ENCODE data around the gene RYR1. TPM values are rescaled to one million over a fixed set of nuclear protein-coding genes. Genes with fewer than 3 reads are reported as not detected.

The RYR1 gene
- total RNA-seq, 2 experiments from 2014 or later: 0.20 to 1.2 TPM

DNA sequence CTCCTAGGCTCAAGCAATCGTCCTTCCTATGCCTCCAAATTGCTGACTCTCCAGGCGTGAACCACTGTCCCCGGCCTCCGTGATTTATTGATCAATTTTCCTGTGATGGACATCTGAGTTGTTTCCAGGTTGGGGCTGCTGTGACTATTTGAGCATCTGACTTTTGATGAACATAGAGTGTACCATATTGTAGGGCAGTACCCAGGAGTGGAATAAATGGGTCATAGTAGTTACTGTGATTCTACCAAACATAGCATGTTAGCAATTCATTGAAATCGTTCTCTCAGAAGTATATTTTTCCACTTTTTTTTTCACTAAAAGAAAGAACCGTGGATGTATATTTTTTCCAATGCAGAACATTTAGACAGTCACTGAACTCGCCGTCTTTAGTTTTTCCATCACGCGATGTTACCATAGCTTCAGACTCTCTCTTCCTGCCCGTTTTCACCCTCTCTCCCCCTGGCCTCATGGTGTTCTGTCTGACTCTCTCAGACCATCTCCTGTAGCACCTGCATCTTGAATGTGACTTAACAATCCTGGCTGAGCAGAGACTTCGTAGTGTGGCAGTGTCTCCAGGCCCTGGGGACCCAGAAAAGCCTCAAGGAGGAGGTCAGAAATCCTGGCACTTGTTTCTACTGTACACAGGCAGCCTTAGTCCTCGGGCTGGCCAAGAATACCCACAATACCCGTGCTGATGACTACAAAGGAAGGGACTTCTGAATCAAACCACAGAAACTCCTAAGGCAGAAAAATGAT lies 4.3 kb upstream of the RYR1 start:
- H3K9me3 ChIP-seq (ENCODE audit: control insufficient read depth in 1 of 2, insufficient read depth in 1 of 2, low read length in 2 of 2): no peaks in the 10 kb centered on the region
- Mint-ChIP-seq H3K4me3 (no peak overlapping the region), H3K4me1 (ENCODE audit: low read depth) (peaks cover 30% of the 10 kb centered on the region), H3K36me3 (ENCODE audit: low read depth) (no peaks in the 10 kb centered on the region), H3K27me3 (peaks cover 12% of the 10 kb centered on the region), H3K9me3 (no peaks in the 10 kb centered on the region), H3K27ac (no peak overlapping the region)
- TF ChIP-seq, protein P1, sequence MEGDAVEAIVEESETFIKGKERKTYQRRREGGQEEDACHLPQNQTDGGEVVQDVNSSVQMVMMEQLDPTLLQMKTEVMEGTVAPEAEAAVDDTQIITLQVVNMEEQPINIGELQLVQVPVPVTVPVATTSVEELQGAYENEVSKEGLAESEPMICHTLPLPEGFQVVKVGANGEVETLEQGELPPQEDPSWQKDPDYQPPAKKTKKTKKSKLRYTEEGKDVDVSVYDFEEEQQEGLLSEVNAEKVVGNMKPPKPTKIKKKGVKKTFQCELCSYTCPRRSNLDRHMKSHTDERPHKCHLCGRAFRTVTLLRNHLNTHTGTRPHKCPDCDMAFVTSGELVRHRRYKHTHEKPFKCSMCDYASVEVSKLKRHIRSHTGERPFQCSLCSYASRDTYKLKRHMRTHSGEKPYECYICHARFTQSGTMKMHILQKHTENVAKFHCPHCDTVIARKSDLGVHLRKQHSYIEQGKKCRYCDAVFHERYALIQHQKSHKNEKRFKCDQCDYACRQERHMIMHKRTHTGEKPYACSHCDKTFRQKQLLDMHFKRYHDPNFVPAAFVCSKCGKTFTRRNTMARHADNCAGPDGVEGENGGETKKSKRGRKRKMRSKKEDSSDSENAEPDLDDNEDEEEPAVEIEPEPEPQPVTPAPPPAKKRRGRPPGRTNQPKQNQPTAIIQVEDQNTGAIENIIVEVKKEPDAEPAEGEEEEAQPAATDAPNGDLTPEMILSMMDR (IDR thresholded peaks at IDR 0.05): no peak
- ChIA-PET CTCF (no interaction called here), POLR2A (no interaction called here)
- H3K4me1 ChIP-seq (ENCODE audit: insufficient read depth, low read length): peaks cover 38% of the 10 kb centered on the region
- peaks cover 4 to 7% of the 10 kb centered on the region in 2 experiments for H3K27me3 ChIP-seq (ENCODE audit: control insufficient read depth in 1 of 2, insufficient read depth in 2 of 2, low read length in 2 of 2)
- no peak overlapping the region for H3K4me3 ChIP-seq (ENCODE audit: low read length)
- no peak overlapping the region for H3K27ac ChIP-seq (ENCODE audit: low read depth in 1 of 2, low read length in 2 of 2)
- DNase-seq: no peak
- H3K36me3 ChIP-seq (ENCODE audit: insufficient read depth, low read length): no peaks in the 10 kb centered on the region
- no peak for ATAC-seq (ENCODE audit: poor library complexity)
- intact Hi-C loops (cut with DNase I, micrococcal nuclease): no loop called here

DNA sequence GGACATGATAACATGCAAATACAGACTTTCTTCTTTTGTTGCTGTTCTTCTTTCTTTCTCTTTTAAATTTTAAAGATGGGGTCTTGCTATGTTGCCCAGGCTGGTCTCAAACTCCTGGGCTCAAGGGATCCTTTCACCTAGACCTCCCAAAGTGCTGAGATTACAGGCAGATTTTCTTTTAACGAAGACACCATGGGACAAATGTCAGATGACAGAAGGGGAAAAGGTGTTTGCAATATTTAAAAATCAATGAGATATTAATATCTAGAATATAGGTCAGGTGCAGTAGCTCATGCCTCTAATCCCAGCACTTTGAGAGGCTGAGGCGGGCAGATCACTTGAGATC lies 3.7 kb upstream of the RYR1 start:
- ATAC-seq (ENCODE audit: poor library complexity) (no peak), DNase-seq (no peak)
- intact Hi-C loops (cut with DNase I, micrococcal nuclease): no loop called here
- Histone ChIP-seq H3K27ac (ENCODE audit: low read depth in 1 of 2, low read length in 2 of 2) (no peak overlapping the region), H3K36me3 (ENCODE audit: insufficient read depth, low read length) (no peaks in the 10 kb centered on the region), H3K27me3 (ENCODE audit: control insufficient read depth in 1 of 2, insufficient read depth in 2 of 2, low read length in 2 of 2) (peaks cover 9 to 12% of the 10 kb centered on the region in 2 experiments), H3K9me3 (ENCODE audit: control insufficient read depth in 1 of 2, insufficient read depth in 1 of 2, low read length in 2 of 2) (no peaks in the 10 kb centered on the region), H3K4me1 (ENCODE audit: insufficient read depth, low read length) (peaks cover 42% of the 10 kb centered on the region), H3K4me3 (ENCODE audit: low read length) (no peak overlapping the region)
- peaks cover 15% of the 10 kb centered on the region for H3K27me3 Mint-ChIP-seq
- H3K4me1 Mint-ChIP-seq (ENCODE audit: low read depth): peaks cover 30% of the 10 kb centered on the region
- H3K27ac Mint-ChIP-seq: no peak overlapping the region
- TF ChIP-seq, protein P1 (IDR thresholded peaks at IDR 0.05): no peak
- H3K9me3 Mint-ChIP-seq: no peaks in the 10 kb centered on the region
- H3K36me3 Mint-ChIP-seq (ENCODE audit: low read depth): no peaks in the 10 kb centered on the region
- ChIA-PET CTCF (no interaction called here), POLR2A (no interaction called here)
- no peak overlapping the region for H3K4me3 Mint-ChIP-seq

DNA sequence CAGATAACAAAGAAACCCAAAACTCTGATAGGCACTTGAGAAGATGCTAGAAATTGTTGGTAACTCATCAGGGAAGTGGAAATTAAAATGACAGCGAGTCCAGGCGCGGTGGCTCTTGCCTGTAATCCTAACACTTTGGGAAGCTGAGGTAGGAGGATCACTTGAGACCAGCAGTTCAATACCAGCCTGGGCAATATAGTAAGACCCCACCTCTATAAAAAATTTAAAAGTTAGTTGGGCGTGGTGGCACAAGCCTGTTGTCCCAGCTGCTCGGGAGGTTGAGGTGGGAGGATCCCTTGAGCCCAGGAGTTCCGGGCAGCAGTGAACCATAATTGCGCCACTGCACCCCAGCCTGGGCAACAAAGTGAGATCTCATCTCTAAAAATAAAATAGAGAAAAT lies 2.6 kb upstream of the RYR1 start:
- Mint-ChIP-seq H3K4me3 (no peak overlapping the region), H3K27me3 (peaks cover 19% of the 10 kb centered on the region), H3K36me3 (ENCODE audit: low read depth) (no peaks in the 10 kb centered on the region), H3K4me1 (ENCODE audit: low read depth) (peaks cover 30% of the 10 kb centered on the region), H3K9me3 (no peaks in the 10 kb centered on the region), H3K27ac (no peak overlapping the region)
- ATAC-seq (ENCODE audit: poor library complexity) (no peak), DNase-seq (no peak)
- no peaks in the 10 kb centered on the region for H3K9me3 ChIP-seq (ENCODE audit: control insufficient read depth in 1 of 2, insufficient read depth in 1 of 2, low read length in 2 of 2)
- no peak overlapping the region for H3K4me3 ChIP-seq (ENCODE audit: low read length)
- H3K4me1 ChIP-seq (ENCODE audit: insufficient read depth, low read length): peaks cover 35% of the 10 kb centered on the region
- H3K27ac ChIP-seq (ENCODE audit: low read depth in 1 of 2, low read length in 2 of 2): no peak overlapping the region
- TF ChIP-seq, protein P1 (IDR thresholded peaks at IDR 0.05): no peak
- ChIA-PET POLR2A (no interaction called here), CTCF (interaction anchor here (1.5 kb wide), 1 partner anchor 28 kb away, joined by 3 read pairs; the partner anchor contains the start of gene FAM98C)
- H3K36me3 ChIP-seq (ENCODE audit: insufficient read depth, low read length): no peaks in the 10 kb centered on the region
- intact Hi-C loops (cut with DNase I, micrococcal nuclease): no loop called here
- peaks cover 14 to 18% of the 10 kb centered on the region in 2 experiments for H3K27me3 ChIP-seq (ENCODE audit: control insufficient read depth in 1 of 2, insufficient read depth in 2 of 2, low read length in 2 of 2)

All from CD4-positive, alpha-beta T cell (primary cell).